ENCODE data around the gene OSBPL5.

DNA sequence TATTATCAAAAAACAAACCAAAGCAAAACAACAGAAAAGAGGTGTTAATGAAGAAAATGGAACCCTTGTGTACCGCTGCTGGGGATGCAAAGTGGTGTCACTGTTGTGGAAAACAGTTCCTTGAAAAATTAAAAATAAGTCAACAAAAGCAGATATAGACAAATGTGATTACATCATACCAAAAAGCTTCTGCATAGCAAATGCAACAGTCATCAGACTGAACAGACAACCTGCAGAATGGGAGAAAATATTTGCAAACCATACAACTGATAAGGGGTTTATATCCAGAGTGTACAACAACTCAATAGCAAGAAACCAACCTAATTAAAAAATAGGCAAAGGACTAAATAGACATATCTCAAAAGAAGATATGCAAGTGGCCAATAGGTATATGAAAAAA, 85.0 kb downstream of the OSBPL5 start:
- TF ChIP-seq, protein P1, sequence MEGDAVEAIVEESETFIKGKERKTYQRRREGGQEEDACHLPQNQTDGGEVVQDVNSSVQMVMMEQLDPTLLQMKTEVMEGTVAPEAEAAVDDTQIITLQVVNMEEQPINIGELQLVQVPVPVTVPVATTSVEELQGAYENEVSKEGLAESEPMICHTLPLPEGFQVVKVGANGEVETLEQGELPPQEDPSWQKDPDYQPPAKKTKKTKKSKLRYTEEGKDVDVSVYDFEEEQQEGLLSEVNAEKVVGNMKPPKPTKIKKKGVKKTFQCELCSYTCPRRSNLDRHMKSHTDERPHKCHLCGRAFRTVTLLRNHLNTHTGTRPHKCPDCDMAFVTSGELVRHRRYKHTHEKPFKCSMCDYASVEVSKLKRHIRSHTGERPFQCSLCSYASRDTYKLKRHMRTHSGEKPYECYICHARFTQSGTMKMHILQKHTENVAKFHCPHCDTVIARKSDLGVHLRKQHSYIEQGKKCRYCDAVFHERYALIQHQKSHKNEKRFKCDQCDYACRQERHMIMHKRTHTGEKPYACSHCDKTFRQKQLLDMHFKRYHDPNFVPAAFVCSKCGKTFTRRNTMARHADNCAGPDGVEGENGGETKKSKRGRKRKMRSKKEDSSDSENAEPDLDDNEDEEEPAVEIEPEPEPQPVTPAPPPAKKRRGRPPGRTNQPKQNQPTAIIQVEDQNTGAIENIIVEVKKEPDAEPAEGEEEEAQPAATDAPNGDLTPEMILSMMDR (conservative IDR thresholded peaks at IDR 0.05; ENCODE audit: low read depth, low read length) = no peak
- TF ChIP-seq EZH2 (IDR thresholded peaks at IDR 0.05; ENCODE audit: borderline replicate concordance, low read depth, low read length, poor library complexity, severe bottlenecking) = no peak
